RKO (cell line): ENCODE results near the gene FHAD1.
"Not testable (repeated sequence)": the region's sequence is repeated elsewhere in the genome, so short reads cannot be mapped to it uniquely, and the experiment has no call there.

Source experiments
- DNase-seq: peaks from one replicate; pipeline ENCODE4 v3.0.0-alpha.2; 2016; ENCODE audit warnings: low spot score

The FHAD1 gene

GRCh38 chr1:15370781-15371520 lies 123.9 kb downstream of the FHAD1 start:
- DNase-seq, result no peak

- no peak for DNase-seq
Observed at GRCh38 chr1:15371610-15372545, 124.9 kb downstream of the FHAD1 start.

- DNase-seq, result no peak
Observed at GRCh38 chr1:15378729-15379128, 131.7 kb downstream of the FHAD1 start.

- not testable (repeated sequence) for DNase-seq
Observed at GRCh38 chr1:15379151-15379550, 132.1 kb downstream of the FHAD1 start.

GRCh38 chr1:15380601-15381508 lies 133.8 kb downstream of the FHAD1 start:
- DNase-seq, result no peak

- no peak for DNase-seq
Observed at GRCh38 chr1:15381805-15382204, 134.8 kb downstream of the FHAD1 start.

GRCh38 chr1:15382601-15383518 lies 135.8 kb downstream of the FHAD1 start:
- no peak for DNase-seq

GRCh38 chr1:15383810-15384209 lies 136.8 kb downstream of the FHAD1 start:
- no peak for DNase-seq

GRCh38 chr1:15384301-15384901 lies 137.4 kb downstream of the FHAD1 start:
- DNase-seq, result no peak

- no peak for DNase-seq
Observed at GRCh38 chr1:15385420-15385819, 138.4 kb downstream of the FHAD1 start.

- DNase-seq, result no peak
Observed at GRCh38 chr1:15386164-15386749, 139.2 kb downstream of the FHAD1 start.

GRCh38 chr1:15388201-15388880 lies 141.3 kb downstream of the FHAD1 start:
- DNase-seq, result no peak

GRCh38 chr1:15389828-15390227 lies 142.8 kb downstream of the FHAD1 start:
- DNase-seq, result not testable (repeated sequence)

GRCh38 chr1:15390667-15391066 lies 143.6 kb downstream of the FHAD1 start:
- DNase-seq, result no peak

GRCh38 chr1:15391366-15391765 lies 144.3 kb downstream of the FHAD1 start:
- no peak for DNase-seq

- no peak for DNase-seq
Observed at GRCh38 chr1:15393475-15394257, 146.6 kb downstream of the FHAD1 start.

GRCh38 chr1:15394258-15394690 lies 147.3 kb downstream of the FHAD1 start:
- no peak for DNase-seq

GRCh38 chr1:15397236-15397635 lies 150.2 kb downstream of the FHAD1 start:
- DNase-seq, result no peak

GRCh38 chr1:15399710-15400109 lies 152.7 kb downstream of the FHAD1 start:
- DNase-seq, result no peak
